ENCODE results near the gene PBXIP1.

DNA sequence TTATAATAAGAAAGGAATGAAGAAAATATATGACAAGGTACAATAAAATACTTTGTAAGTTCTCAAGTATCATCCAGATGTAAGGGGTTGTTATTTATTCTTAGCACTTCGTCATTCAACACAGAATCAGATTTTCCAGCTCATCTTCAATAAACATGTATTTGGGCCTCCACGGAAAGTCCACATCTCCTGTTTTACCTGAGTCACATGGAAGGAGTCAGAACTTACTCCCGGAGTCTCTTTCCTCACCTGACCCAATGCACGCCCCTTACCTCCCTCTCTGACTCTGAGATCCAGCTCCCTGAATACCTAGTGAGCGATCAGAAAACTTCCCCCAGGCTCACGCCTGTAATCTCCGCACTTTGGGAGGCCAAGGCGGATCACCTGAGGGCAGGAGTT, 17.9 kb downstream of the PBXIP1 start:
- TF ChIP-seq CTCF (optimal IDR thresholded peaks at IDR 0.05 in 1 of 3, IDR thresholded peaks at IDR 0.05 in 1 of 3, conservative IDR thresholded peaks at IDR 0.05 in 1 of 3; ENCODE audit: extremely low read depth in 1 of 3, insufficient read depth in 2 of 3, low read length in 3 of 3) (no peak), EZH2 (IDR thresholded peaks at IDR 0.05; ENCODE audit: low read length) (no peak)
